H9 (cell line): ENCODE results near the gene C5orf15. TPM values are rescaled to one million over a fixed set of nuclear protein-coding genes. Genes with fewer than 3 reads are reported as not detected.
A peak's percentile ranks its signal among the peaks of the same experiment; 100 is the strongest.

Experiments used
- DNase-seq: peaks from one replicate; pipeline ENCODE4 v3.0.0-alpha.2; 2017
- H2AFZ ChIP-seq: one replicate; pipeline ENCODE4 v1.6.1; 2013; ENCODE audit warnings: mild to moderate bottlenecking, low read length, control low read depth, moderate library complexity
- H2AK5ac ChIP-seq: 2 replicates; pipeline ENCODE4 v1.6.1; 2013; ENCODE audit warnings: low read length, control low read depth, mixed read lengths; ENCODE audit not compliant: insufficient read length
- H2BK120ac ChIP-seq: one replicate; pipeline ENCODE4 v1.6.1; 2013; ENCODE audit warnings: low read depth, mild to moderate bottlenecking, low read length, control low read depth, inconsistent platforms; ENCODE audit not compliant: poor library complexity, severe bottlenecking
- H2BK12ac ChIP-seq: 2 replicates; pipeline ENCODE4 v1.6.1; 2013; ENCODE audit warnings: low read length, control low read depth, mixed read lengths, low read depth; ENCODE audit not compliant: insufficient read length
- H2BK15ac ChIP-seq: 2 replicates; pipeline ENCODE4 v1.6.1; 2013; ENCODE audit warnings: low read depth, low read length, control low read depth
- H2BK20ac ChIP-seq: one replicate; pipeline ENCODE4 v1.6.1; 2013; ENCODE audit warnings: low read depth, mild to moderate bottlenecking, low read length, control low read depth, inconsistent platforms; ENCODE audit not compliant: poor library complexity, severe bottlenecking
- H2BK5ac ChIP-seq: 2 replicates; pipeline ENCODE4 v1.6.1; 2013; ENCODE audit warnings: low read length, control low read depth, mixed read lengths; ENCODE audit not compliant: insufficient read length
- H3K14ac ChIP-seq: 2 replicates; pipeline ENCODE4 v1.6.1; 2013; ENCODE audit warnings: low read length, control low read depth; ENCODE audit not compliant: insufficient read depth
- H3K18ac ChIP-seq: 2 replicates; pipeline ENCODE4 v1.6.1; 2013; ENCODE audit warnings: low read depth, mild to moderate bottlenecking, mixed read lengths, low read length, control low read depth; ENCODE audit not compliant: insufficient read length
- H3K23ac ChIP-seq: 2 replicates; pipeline ENCODE4 v1.6.1; 2013; ENCODE audit warnings: low read length, control low read depth, mixed read lengths, low read depth; ENCODE audit not compliant: insufficient read length
- H3K23me2 ChIP-seq: 2 replicates; pipeline ENCODE4 v1.6.1; 2013; ENCODE audit warnings: low read depth, mild to moderate bottlenecking, mixed read lengths, low read length, control low read depth; ENCODE audit not compliant: insufficient read length, poor library complexity, severe bottlenecking
- H3K27ac ChIP-seq: 2 replicates; pipeline ENCODE4 v1.5.1; 2013; ENCODE audit warnings: low read length, control low read depth, mixed read lengths, low read depth; ENCODE audit not compliant: insufficient read length
- H3K27me3 ChIP-seq: 2 replicates; pipeline ENCODE4 v1.6.1; 2013; ENCODE audit warnings: low read length, control low read depth, inconsistent platforms; ENCODE audit not compliant: insufficient read depth
- H3K4ac ChIP-seq: 2 replicates; pipeline ENCODE4 v1.6.1; 2013; ENCODE audit warnings: low read depth, mild to moderate bottlenecking, control low read depth, inconsistent platforms, low read length, moderate library complexity
- H3K4me1 ChIP-seq: 2 replicates; pipeline ENCODE4 v1.6.1; 2013; ENCODE audit warnings: low read length, control low read depth, inconsistent platforms; ENCODE audit not compliant: insufficient read depth
- H3K4me2 ChIP-seq: 2 replicates; pipeline ENCODE4 v1.6.1; 2013; ENCODE audit warnings: low read length, control low read depth, mixed read lengths; ENCODE audit not compliant: insufficient read length, insufficient read depth
- H3K56ac ChIP-seq: 2 replicates; pipeline ENCODE4 v1.6.1; 2013; ENCODE audit warnings: low read depth, mild to moderate bottlenecking, mixed read lengths, low read length, control low read depth; ENCODE audit not compliant: insufficient read length
- H3K79me1 ChIP-seq: 2 replicates; pipeline ENCODE4 v1.6.1; 2013; ENCODE audit warnings: low read depth, mild to moderate bottlenecking, moderate library complexity, low read length, control low read depth, inconsistent platforms; ENCODE audit not compliant: insufficient read depth, poor library complexity, severe bottlenecking
- H3K79me2 ChIP-seq: 2 replicates; pipeline ENCODE4 v1.6.1; 2013; ENCODE audit warnings: low read length, control low read depth, inconsistent platforms; ENCODE audit not compliant: insufficient read depth
- H3K9ac ChIP-seq: 2 replicates; pipeline ENCODE4 v1.6.1; 2013; ENCODE audit warnings: low read length, control low read depth, mixed read lengths; ENCODE audit not compliant: insufficient read length; ENCODE audit errors: extremely low read depth
- H3K9me3 ChIP-seq: one replicate; pipeline ENCODE4 v1.6.1; 2013; ENCODE audit warnings: low read depth, low read length, inconsistent platforms; ENCODE audit not compliant: control insufficient read depth
- H3T11ph ChIP-seq: one replicate; pipeline ENCODE4 v1.6.1; 2013; ENCODE audit warnings: mild to moderate bottlenecking, low read length, control low read depth, inconsistent platforms
- H4K20me1 ChIP-seq: one replicate; pipeline ENCODE4 v1.6.1; 2013; ENCODE audit not compliant: control insufficient read depth, insufficient read length, insufficient read depth
- H4K5ac ChIP-seq: 2 replicates; pipeline ENCODE4 v1.6.1; 2013; ENCODE audit warnings: low read depth, mild to moderate bottlenecking, mixed read lengths, low read length, control low read depth; ENCODE audit not compliant: insufficient read length
- H4K8ac ChIP-seq: replicated peaks from 2 replicates; pipeline ENCODE4 v1.6.1; 2013; ENCODE audit warnings: low read length, control low read depth, mixed read lengths, low read depth; ENCODE audit not compliant: insufficient read length
- H4K91ac ChIP-seq: 2 replicates; pipeline ENCODE4 v1.6.1; 2013; ENCODE audit warnings: low read depth, mild to moderate bottlenecking, moderate library complexity, mixed read lengths, low read length, control low read depth; ENCODE audit not compliant: insufficient read length
- H3K27ac Mint-ChIP-seq, 3 experiments: 2 replicates in 2 of 3; 3 replicates in 1 of 3; pipeline ENCODE4 v1.8.0; 2020 to 2021; ENCODE audit warnings: mixed read lengths in 3 of 3, mild to moderate bottlenecking in 1 of 3, moderate library complexity in 1 of 3
- H3K27me3 Mint-ChIP-seq: 2 replicates; pipeline ENCODE4 v1.8.0; 2021; ENCODE audit warnings: low read depth, mild to moderate bottlenecking, moderate library complexity, mixed read lengths
- H3K36me3 Mint-ChIP-seq, 3 experiments: 2 replicates in 2 of 3; 3 replicates in 1 of 3; pipeline ENCODE4 v1.8.0; 2020 to 2021; ENCODE audit warnings: low read depth in 3 of 3, mixed read lengths in 3 of 3; ENCODE audit not compliant: insufficient read depth in 1 of 3
- H3K4me1 Mint-ChIP-seq, 2 experiments: 2 replicates each; pipeline ENCODE4 v1.8.0; 2020; ENCODE audit warnings: mixed read lengths in 2 of 2
- H3K4me3 Mint-ChIP-seq, 2 experiments: 2 replicates in 1 of 2; 3 replicates in 1 of 2; pipeline ENCODE4 v1.8.0; 2020 to 2021; ENCODE audit warnings: mild to moderate bottlenecking in 2 of 2, mixed read lengths in 2 of 2, moderate library complexity in 1 of 2
- H3K9me3 Mint-ChIP-seq, 2 experiments: 2 replicates in 1 of 2; 3 replicates in 1 of 2; pipeline ENCODE4 v1.8.0; 2020; ENCODE audit warnings: mild to moderate bottlenecking in 2 of 2, mixed read lengths in 2 of 2, moderate library complexity in 1 of 2
- WGBS: extraction: QIAGEN DNeasy Blood & Tissue Kit; methylation state at CpG from one replicate; pipeline ENCODE4 v1.1.7; 2013; ENCODE audit warnings: missing lambda C conversion rate, low lambda C conversion rate, mixed read lengths; ENCODE audit not compliant: insufficient read length; ENCODE audit errors: extremely low coverage; 5-methylcytosine and 5-hydroxymethylcytosine counted together
- total RNA-seq: library from RNA; stranded (reverse); gene quantifications from 2 replicates; pipeline ENCODE4 v1.2.1, GENCODE V29; 2021
- TF ChIP-seq, protein P1 (sequence below): fragments of 200-600 bp; sonication (generic); conservative IDR thresholded peaks from 3 replicates; pipeline ENCODE4 v1.8.0; 2021; ENCODE audit warnings: antibody characterized with exemption, mild to moderate bottlenecking

The C5orf15 gene
- total RNA-seq, 1 experiment from 2014 or later, result 33.4 TPM

DNA sequence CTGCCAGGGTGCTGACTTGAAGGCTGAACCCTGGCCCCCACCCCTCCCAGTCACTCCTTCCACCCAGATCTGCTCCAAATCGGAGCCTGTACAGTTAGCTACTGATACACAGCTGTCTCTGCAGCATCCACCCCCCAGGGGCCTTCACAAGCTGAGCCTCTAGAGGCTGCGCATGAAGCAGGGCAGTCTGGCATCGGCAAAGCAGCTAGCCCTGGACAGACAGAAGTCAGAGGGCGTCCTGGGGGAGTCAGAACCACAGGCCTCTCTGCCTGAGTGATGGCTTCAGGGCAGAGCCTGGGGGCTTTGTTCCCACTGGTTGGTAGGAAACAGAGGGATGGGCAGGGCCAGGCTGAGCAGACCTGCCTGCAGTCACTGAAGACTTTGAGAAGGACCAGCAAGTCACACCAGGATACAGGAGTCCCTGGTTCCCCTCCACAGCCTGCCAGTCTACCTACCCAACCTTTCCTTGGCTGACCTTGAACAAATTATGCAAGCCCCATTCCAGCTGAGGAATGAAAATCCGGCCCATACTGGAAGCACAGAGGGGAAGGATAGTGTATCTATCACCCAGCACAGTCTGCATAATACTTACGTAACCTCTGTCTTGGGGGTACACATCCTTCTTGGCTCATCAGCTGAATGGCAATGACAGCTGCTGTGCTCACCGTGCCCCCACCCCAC lies 27.6 kb upstream of the C5orf15 start:
- no peak overlapping the region for H3T11ph ChIP-seq
- Mint-ChIP-seq H3K36me3 (peaks cover 2 to 8% (median 8%) of the 10 kb centered on the region in 3 experiments; a peak in 6 of 7 replicates), H3K27ac (0 out of 7 replicates have a peak overlapping the region, but pooled peaks of 1 of the 3 experiments have one; percentile 33), H3K27me3 (no peaks in the 10 kb centered on the region), H3K4me1 (peaks cover 37 to 44% of the 10 kb centered on the region in 2 experiments), H3K9me3 (no peaks in the 10 kb centered on the region; a peak in 1 of 5 replicates), H3K4me3 (no peak overlapping the region)
- WGBS, result no CpG with 5 or more reads among the region's 7 CpGs
- H2BK20ac ChIP-seq, result no peak overlapping the region
- no peak overlapping the region for H2AFZ ChIP-seq
- no peak overlapping the region for H2BK120ac ChIP-seq
- H3K4me1 ChIP-seq, result peaks cover 6% of the 10 kb centered on the region; the same call in 1 of the 2 replicates
- no peak for DNase-seq
- H2AK5ac ChIP-seq, result no peak overlapping the region
- H4K91ac ChIP-seq, result no peak overlapping the region
- no peak overlapping the region for H4K5ac ChIP-seq
- TF ChIP-seq, protein P1, sequence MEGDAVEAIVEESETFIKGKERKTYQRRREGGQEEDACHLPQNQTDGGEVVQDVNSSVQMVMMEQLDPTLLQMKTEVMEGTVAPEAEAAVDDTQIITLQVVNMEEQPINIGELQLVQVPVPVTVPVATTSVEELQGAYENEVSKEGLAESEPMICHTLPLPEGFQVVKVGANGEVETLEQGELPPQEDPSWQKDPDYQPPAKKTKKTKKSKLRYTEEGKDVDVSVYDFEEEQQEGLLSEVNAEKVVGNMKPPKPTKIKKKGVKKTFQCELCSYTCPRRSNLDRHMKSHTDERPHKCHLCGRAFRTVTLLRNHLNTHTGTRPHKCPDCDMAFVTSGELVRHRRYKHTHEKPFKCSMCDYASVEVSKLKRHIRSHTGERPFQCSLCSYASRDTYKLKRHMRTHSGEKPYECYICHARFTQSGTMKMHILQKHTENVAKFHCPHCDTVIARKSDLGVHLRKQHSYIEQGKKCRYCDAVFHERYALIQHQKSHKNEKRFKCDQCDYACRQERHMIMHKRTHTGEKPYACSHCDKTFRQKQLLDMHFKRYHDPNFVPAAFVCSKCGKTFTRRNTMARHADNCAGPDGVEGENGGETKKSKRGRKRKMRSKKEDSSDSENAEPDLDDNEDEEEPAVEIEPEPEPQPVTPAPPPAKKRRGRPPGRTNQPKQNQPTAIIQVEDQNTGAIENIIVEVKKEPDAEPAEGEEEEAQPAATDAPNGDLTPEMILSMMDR, result no peak
- no peak overlapping the region for H3K9ac ChIP-seq
- H4K20me1 ChIP-seq, result peaks cover 5% of the 10 kb centered on the region
- no peak overlapping the region for H3K23ac ChIP-seq
- no peak overlapping the region for H3K56ac ChIP-seq
- H3K79me1 ChIP-seq, result peaks cover 16% of the 10 kb centered on the region
- H2BK5ac ChIP-seq, result no peak overlapping the region
- no peak overlapping the region; the same call in 1 of the 2 replicates for H3K14ac ChIP-seq
- no peaks in the 10 kb centered on the region for H3K9me3 ChIP-seq
- H3K4me2 ChIP-seq, result no peak overlapping the region
- H3K23me2 ChIP-seq, result no peaks in the 10 kb centered on the region
- no peak overlapping the region for H3K4ac ChIP-seq
- H2BK15ac ChIP-seq, result no peak overlapping the region
- no peak overlapping the region for H3K27ac ChIP-seq
- H2BK12ac ChIP-seq, result no peak overlapping the region
- H3K79me2 ChIP-seq, result peaks cover 74% of the 10 kb centered on the region
- H3K27me3 ChIP-seq, result no peaks in the 10 kb centered on the region
- H4K8ac ChIP-seq, result no peak overlapping the region
- H3K18ac ChIP-seq, result no peak overlapping the region
